ELF-1 (cell line): ENCODE data around the gene SAMD10.
"Not testable (repeated sequence)": the region's sequence is repeated elsewhere in the genome, so short reads cannot be mapped to it uniquely, and the experiment has no call there.

ENCODE experiments used
- DNase-seq: peaks from one replicate; pipeline ENCODE4 v3.0.0-alpha.2; 2016; ENCODE audit warnings: low read depth, low spot score

The SAMD10 gene

GRCh38 chr20:63942969-63943807 lies 36.3 kb downstream of the SAMD10 start:
- no peak for DNase-seq

DNA sequence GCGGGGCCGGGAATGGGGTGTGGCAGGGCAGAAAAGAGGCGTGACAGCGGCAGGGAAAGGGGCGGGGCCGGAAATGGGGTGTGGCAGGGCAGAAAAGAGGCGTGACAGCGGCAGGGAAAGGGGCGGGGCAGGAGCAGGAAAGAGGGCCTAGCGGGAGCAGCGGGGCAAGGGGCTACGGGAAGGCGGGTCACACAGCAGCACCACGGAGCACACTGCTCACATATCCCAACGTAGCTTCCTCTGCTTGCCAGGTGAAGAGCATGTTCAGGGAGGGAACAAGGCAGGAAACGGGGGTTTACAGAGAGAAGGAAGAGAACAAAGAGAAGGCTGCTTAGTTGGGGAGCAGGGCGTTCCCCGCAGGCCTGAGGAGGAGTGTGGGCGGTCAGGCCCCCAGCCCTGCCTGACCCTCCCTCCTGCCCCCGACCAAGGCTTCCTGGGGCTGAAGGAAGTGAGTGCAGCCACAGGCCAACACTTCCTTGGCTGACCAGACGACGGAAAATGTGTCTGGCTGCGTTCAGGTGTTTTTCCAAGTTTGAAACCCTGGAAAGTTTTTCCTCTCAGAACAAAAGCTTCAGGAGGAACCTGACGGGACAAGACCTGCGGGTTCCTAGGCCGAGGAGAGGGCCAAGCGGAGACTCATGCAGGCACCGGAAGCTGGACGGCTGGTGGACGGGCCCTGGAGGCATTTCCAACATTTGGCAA lies 37.0 kb downstream of the SAMD10 start:
- DNase-seq: peak; percentile 80

GRCh38 chr20:63941282-63942081 lies 38.0 kb downstream of the SAMD10 start:
- peak; percentile 71 for DNase-seq

GRCh38 chr20:63940472-63941266 lies 38.8 kb downstream of the SAMD10 start:
- no peak for DNase-seq

- no peak for DNase-seq
Measured at GRCh38 chr20:63940071-63940471, 39.4 kb downstream of the SAMD10 start.

DNA sequence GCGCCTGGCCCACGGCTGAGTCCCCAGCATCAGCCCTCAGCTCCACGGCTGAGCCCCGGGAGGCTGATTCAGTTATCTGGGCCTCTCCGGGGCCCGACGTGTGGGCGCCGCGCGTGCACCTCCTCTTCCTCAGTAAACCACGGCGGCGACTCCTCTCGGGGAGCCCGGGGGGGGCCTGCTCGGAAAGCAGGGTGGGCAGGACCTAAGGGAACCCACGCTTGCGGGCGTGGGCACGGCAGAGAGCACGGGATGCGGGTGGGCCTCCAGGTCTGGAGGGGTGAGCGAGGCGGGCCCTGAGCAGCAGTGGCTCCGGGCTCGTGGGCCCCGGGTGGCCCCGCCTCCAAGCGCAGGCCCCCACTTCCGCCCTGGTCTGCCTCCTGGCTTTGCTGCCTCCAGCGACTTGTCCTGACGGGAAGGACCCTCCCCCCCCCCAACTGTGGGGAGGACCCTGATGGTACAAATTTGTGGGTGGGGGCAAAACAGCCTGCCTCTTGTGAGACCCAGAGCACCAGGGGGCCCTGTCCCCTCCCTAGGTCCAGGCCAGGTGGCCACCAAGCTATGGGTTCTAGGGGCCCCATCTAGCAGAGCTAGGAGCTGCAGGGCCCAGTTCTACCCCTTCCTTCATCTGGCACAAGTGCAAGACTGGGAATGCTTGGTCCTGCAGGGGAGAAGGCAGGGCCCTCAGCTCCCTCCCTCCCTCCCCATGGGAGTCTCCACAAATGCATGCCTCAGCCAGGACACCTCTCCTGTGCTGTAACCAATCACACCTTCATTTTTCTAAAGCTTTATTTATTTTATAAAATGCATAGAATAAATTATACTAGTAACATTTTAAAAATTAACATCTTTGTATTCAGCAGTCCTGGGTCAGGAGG lies 40.1 kb downstream of the SAMD10 start:
- no peak for DNase-seq

DNA sequence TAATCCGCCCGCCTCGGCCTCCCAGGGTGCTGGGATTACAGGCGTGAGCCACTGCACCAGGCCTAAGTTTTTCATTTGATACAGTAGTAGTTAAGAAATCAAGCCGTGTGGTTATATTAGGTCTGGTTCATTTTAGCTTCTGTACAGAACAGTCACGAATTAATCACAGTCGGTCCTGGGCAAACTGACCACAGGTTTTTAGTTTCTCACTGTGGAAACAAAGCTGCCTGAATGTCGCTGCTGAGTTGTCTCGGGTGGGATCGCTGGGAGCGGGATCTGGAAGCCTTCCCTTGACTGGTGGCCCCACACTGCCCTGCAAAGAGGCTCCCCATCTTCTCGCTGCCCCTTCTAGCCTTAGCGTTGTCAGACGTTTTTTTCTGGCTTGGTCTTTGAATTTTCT lies 41.8 kb downstream of the SAMD10 start:
- no peak for DNase-seq

GRCh38 chr20:63935447-63935846 lies 44.0 kb downstream of the SAMD10 start:
- no peak for DNase-seq

GRCh38 chr20:63934271-63935068 lies 45.0 kb downstream of the SAMD10 start:
- DNase-seq: peak; percentile 41

DNA sequence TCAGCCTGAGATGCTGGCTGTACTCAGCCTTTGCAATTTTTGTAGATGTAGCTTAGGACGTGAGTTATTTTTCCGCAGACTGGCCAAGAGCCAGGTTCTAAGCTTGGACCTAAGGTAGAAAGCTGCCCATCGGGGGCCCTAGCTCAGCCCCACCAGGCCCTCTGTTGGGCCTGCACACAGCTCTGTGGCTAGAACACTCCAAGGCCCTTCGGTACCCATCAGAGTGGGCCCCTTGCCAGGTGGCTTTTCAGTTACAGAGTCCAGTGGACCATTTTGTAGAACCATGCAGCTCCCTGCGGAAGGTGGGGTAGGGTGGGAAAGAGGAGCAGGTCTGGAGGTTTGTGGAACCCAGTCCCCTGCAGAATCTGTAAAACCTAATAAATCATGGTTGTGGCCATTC lies 45.8 kb downstream of the SAMD10 start:
- DNase-seq: no peak

DNA sequence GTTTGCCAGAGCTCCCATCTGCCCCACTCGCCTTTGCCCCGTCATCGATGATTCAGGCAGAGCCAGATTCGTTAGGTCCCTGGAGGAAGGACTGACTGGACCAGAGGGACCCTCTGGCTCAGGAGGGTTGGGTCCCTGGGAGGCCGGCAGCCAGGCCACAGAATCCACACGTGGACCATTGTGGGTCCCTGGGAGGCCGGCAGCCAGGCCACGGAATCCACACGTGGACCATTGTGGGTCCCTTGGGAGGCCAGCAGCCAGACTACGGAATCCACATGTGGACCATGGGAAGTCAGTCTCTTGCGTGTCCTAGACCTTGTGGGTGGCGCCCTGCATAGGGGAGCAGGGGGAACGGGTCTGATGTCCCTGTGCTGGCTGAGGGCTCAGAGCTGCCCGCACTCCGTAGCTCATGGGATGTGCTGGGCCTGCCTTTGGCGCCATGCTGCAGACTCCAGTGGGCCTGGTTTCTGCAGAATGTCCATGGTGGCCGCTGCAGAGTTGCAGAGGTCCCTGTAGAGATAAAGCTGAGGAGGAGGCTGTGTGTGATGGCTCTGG lies 46.8 kb downstream of the SAMD10 start:
- DNase-seq: no peak

DNA sequence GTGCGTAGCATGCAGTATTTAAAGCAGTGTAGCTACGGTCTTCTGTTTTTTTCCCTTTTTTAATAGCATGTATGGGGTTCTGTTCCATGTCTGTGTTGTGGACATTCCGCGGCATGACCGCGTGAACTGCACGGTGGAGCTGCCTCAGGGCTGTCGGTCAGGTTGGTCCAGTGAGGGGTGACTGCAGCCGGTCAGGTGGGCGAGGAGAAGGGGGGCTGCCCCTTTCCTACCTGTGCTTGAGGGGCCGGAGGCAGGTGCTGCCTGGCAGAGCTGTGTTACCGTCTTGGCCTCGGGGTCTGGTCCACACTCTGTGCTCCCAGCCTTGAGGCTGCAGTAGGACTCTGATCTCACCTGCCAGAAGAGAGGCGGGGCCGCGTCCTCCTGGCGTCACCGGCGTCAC lies 47.7 kb downstream of the SAMD10 start:
- DNase-seq: no peak

- DNase-seq: no peak
Measured at GRCh38 chr20:63930971-63931553, 48.4 kb downstream of the SAMD10 start.

- not testable (repeated sequence) for DNase-seq
Measured at GRCh38 chr20:63929473-63929883, 50.0 kb downstream of the SAMD10 start.

DNA sequence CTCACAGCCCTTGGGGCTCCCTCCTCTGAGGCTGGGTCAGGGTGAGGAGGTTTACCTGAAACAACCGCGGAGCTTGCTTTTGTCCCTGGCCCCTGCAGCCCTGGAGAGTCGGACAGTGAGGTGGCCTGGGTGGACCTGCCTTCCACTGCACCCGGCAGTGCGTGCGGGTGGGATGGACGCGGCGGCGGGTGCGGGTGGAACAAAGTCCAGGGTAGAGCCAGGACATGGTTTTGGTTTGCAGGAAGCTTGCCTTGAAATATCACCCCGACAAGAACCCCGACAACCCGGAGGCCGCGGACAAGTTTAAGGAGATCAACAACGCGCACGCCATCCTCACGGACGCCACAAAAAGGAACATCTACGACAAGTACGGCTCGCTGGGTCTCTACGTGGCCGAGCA lies 50.4 kb downstream of the SAMD10 start:
- DNase-seq: no peak

DNA sequence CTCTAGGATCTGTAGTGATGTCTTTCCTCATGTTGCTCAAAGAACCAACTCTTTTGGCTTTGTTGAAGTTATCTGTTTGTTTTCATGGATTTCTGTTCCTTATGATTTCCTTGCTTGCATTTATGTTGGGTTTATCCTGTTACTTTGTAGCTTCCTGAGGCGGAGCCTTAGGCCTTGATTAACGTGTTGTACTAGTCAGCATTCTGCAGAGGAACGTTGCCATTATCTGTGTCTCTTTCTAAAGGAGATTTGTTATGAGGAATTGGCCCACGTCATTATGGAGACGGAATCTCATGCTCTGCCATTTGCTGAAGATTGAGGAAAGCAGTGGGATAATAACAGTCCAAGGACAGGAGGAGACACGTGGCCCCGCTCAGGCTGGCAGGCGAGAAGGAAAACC lies 53.1 kb downstream of the SAMD10 start:
- DNase-seq: no peak

DNA sequence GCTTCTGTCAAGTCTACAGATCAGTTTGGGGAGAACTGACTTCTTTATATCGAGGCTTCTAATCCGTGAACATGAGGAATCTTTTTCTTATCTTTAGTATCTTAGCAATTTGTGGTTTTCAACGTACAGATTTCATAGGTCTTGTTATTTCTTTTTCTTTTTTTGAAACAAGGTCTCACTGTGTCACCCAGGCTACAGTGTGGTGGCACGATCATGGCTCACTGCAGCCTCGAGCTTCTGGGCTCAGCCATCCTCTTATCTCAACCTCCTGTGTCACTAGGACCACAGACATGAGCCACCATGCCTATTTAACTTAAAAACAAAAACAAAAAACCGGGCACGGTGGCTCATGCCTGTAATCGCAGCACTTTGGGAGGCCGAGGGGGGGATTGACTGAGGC lies 55.2 kb downstream of the SAMD10 start:
- DNase-seq: no peak
